Activated CD8-positive, alpha-beta T cell treated with anti-CD3 and anti-CD28 coated beads, Interleukin-2, amount 10 ng/mL, durations not matched to agents 7 days and 5 days (primary cell): ENCODE results near the gene MSI2. TPM values are rescaled to one million over a fixed set of nuclear protein-coding genes. Genes with fewer than 3 reads are reported as not detected.

Source experiments
- ATAC-seq: fragments of 150-1000 bp; cut with Tn5 transposase; one replicate; pipeline ENCODE4 v1.10.0; 2021; ENCODE audit warnings: moderate library complexity
- CTCF ChIA-PET: fragments of 350-600 bp; sonication (Branson Sonifier 250); formaldehyde crosslinking; loops from one replicate; lab custom pipeline; 2021; ENCODE audit warnings: antibody characterized with exemption; lab: Charles Lee
- POLR2A ChIA-PET: fragments of 350-600 bp; sonication (Branson Sonifier 250); formaldehyde crosslinking; loops from one replicate; lab custom pipeline; 2021; ENCODE audit warnings: antibody characterized with exemption; lab: Charles Lee
- DNase-seq: peaks from one replicate; pipeline ENCODE4 v3.0.0-alpha.2; 2020
- H3K27ac Mint-ChIP-seq: one replicate; pipeline ENCODE4 v1.8.0; 2021; ENCODE audit warnings: mild to moderate bottlenecking, mixed read lengths
- H3K27me3 Mint-ChIP-seq: one replicate; pipeline ENCODE4 v1.8.0; 2021; ENCODE audit warnings: low read depth, mixed read lengths
- H3K36me3 Mint-ChIP-seq: one replicate; pipeline ENCODE4 v1.8.0; 2021; ENCODE audit warnings: low read depth, mixed read lengths
- H3K4me1 Mint-ChIP-seq: one replicate; pipeline ENCODE4 v1.8.0; 2021; ENCODE audit warnings: low read depth, mixed read lengths
- H3K4me3 Mint-ChIP-seq: one replicate; pipeline ENCODE4 v1.8.0; 2021; ENCODE audit warnings: mild to moderate bottlenecking, mixed read lengths
- H3K9me3 Mint-ChIP-seq: one replicate; pipeline ENCODE4 v1.8.0; 2022; ENCODE audit warnings: mixed read lengths; ENCODE audit not compliant: insufficient read depth
- total RNA-seq, 2 experiments: library from RNA; stranded (reverse); gene quantifications; one replicate each; pipeline ENCODE4 v1.2.3, GENCODE V29; 2021

The MSI2 gene
- total RNA-seq, 2 experiments from 2014 or later = 123 to 125 TPM

- ATAC-seq (no peak), DNase-seq (no peak)
- Mint-ChIP-seq H3K4me3 (no peak overlapping the region), H3K4me1 (peaks cover 15% of the 10 kb centered on the region), H3K27ac (no peak overlapping the region), H3K27me3 (no peaks in the 10 kb centered on the region), H3K36me3 (peaks cover 9% of the 10 kb centered on the region), H3K9me3 (no peaks in the 10 kb centered on the region)
- ChIA-PET POLR2A (interaction anchor here (1.0 kb wide), 1 partner anchor 17 kb away, joined by 3 read pairs; no protein-coding TSS in a partner anchor), CTCF (interaction anchor here (0.9 to 3.9 kb wide), 3 partner anchors 8 to 181 kb away, joined by 3 to 13 read pairs (median 3); no protein-coding TSS in a partner anchor)
Measured at GRCh38 chr17:57424273-57424672, 167.9 kb downstream of the MSI2 start.

GRCh38 chr17:57424777-57425188 is 168.5 kb downstream of the MSI2 start:
- Mint-ChIP-seq H3K9me3 (no peaks in the 10 kb centered on the region), H3K4me3 (no peak overlapping the region), H3K27ac (no peak overlapping the region), H3K4me1 (peaks cover 15% of the 10 kb centered on the region), H3K36me3 (peaks cover 8% of the 10 kb centered on the region), H3K27me3 (no peaks in the 10 kb centered on the region)
- ATAC-seq (no peak), DNase-seq (no peak)
- ChIA-PET CTCF (interaction anchor here (1.5 to 3.9 kb wide), 2 partner anchors 19 to 181 kb away, joined by 3 to 13 read pairs; no protein-coding TSS in a partner anchor), POLR2A (interaction anchor here (1.0 kb wide), 1 partner anchor 17 kb away, joined by 3 read pairs; no protein-coding TSS in a partner anchor)

- Mint-ChIP-seq H3K27me3 (no peaks in the 10 kb centered on the region), H3K9me3 (no peaks in the 10 kb centered on the region), H3K27ac (no peak overlapping the region), H3K36me3 (peaks cover 5% of the 10 kb centered on the region), H3K4me3 (no peak overlapping the region), H3K4me1 (peaks cover 17% of the 10 kb centered on the region)
- ATAC-seq (no peak), DNase-seq (no peak)
- CTCF ChIA-PET = no interaction called here
- POLR2A ChIA-PET = no interaction called here
Measured at GRCh38 chr17:57425431-57425830, 169.1 kb downstream of the MSI2 start.

DNA sequence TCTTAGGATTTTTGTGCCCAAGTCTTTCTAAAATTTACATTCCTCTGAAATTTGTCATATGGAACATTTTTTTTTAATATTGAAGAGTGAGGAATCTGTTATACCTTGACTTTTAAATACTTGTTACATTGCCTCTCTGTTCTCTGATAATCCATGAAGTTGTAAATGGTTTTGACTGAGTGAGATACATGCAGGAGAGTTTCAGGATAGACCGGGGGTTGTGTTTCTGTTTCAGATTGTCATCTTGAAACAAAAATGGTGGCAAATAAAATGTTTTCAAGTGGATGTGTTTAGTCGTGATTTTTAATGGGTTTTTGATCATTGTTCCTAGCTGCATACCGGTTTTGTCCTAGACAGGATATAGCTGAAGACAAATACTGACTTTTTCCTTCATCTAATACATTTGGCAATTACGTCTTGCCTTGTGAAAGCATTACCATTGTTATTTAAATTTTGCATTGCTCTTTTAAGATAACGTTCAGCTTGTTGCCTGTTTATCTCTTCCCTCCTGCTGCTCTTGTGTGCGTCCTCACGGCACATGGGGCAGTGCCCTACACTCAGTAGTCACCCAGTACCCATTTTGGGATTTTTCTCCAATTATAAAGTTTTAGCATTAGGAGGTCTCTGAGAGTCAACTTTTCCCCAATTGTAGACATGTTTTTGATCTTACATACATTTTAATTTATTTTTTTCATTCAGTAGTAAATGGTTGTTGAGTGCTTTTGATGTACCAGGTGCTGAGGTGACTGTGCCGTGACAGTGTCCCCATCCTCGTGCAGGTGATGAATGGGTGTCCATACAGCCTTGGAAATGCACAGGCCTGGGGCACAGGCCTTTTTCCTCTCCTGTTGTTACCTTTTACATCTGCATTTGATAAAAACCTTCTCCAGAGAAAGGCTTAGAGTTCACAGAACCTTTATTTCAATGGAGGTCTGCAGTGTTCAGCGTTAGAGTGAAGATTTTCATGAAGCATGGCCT is 169.9 kb downstream of the MSI2 start:
- Mint-ChIP-seq H3K27ac (no peak overlapping the region), H3K4me1 (peaks cover 23% of the 10 kb centered on the region), H3K27me3 (no peaks in the 10 kb centered on the region), H3K4me3 (no peak overlapping the region), H3K9me3 (no peaks in the 10 kb centered on the region), H3K36me3 (peaks cover 8% of the 10 kb centered on the region)
- ChIA-PET POLR2A (no interaction called here), CTCF (interaction anchor here (1.4 kb wide), 1 partner anchor 183 kb away, joined by 3 read pairs; no protein-coding TSS in a partner anchor)
- ATAC-seq (no peak), DNase-seq (no peak)

GRCh38 chr17:57429966-57430365 is 173.6 kb downstream of the MSI2 start:
- POLR2A ChIA-PET = no interaction called here
- CTCF ChIA-PET = no interaction called here
- Mint-ChIP-seq H3K27me3 (no peaks in the 10 kb centered on the region), H3K27ac (no peak overlapping the region), H3K4me3 (no peak overlapping the region), H3K36me3 (peaks cover 9% of the 10 kb centered on the region), H3K9me3 (no peaks in the 10 kb centered on the region), H3K4me1 (peaks cover 22% of the 10 kb centered on the region)
- ATAC-seq (no peak), DNase-seq (no peak)

DNA sequence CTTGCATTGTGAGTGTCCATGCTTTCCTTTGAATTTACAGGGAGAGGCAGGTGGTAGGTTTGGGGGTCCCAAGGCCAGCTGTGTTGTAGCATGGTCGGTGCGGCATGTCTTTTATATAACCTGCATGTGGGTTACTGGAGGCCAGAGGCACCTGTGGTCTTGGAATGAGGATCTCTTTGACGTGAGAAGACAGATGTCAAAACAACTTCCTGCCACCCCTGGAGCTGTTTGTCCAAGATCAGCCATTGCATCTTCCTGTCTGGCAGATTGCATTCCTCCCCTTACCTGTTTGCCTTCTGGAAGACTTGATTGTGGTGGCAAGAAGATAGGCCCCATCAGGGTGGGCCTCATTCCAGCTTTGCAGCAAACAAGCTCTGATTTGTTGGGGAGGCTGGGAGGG is 175.1 kb downstream of the MSI2 start:
- Mint-ChIP-seq H3K27ac (no peak overlapping the region), H3K36me3 (peaks cover 9% of the 10 kb centered on the region)
- CTCF ChIA-PET = interaction anchor here (0.7 to 1.5 kb wide), 2 partner anchors 11 to 26 kb away, joined by 3 to 4 read pairs; no protein-coding TSS in a partner anchor

GRCh38 chr17:57432507-57433277 is 176.4 kb downstream of the MSI2 start:
- Mint-ChIP-seq H3K9me3 (no peaks in the 10 kb centered on the region), H3K36me3 (peaks cover 13% of the 10 kb centered on the region), H3K27me3 (no peaks in the 10 kb centered on the region), H3K4me1 (peaks cover 21% of the 10 kb centered on the region), H3K27ac (no peak overlapping the region), H3K4me3 (no peak overlapping the region)
- no peak for ATAC-seq
- POLR2A ChIA-PET = no interaction called here
- no peak for DNase-seq
- CTCF ChIA-PET = interaction anchor here (0.7 to 1.5 kb wide), 4 partner anchors 7 to 190 kb away, joined by 3 to 6 read pairs (median 4); no protein-coding TSS in a partner anchor

More for the DNA sequence above, 175.1 kb downstream of the MSI2 start:
- H3K4me1 Mint-ChIP-seq = peaks cover 18% of the 10 kb centered on the region
- H3K9me3 Mint-ChIP-seq = no peaks in the 10 kb centered on the region
- H3K27me3 Mint-ChIP-seq = no peaks in the 10 kb centered on the region
- POLR2A ChIA-PET = no interaction called here
- ATAC-seq = no peak
- DNase-seq = no peak
- no peak overlapping the region for H3K4me3 Mint-ChIP-seq

DNA sequence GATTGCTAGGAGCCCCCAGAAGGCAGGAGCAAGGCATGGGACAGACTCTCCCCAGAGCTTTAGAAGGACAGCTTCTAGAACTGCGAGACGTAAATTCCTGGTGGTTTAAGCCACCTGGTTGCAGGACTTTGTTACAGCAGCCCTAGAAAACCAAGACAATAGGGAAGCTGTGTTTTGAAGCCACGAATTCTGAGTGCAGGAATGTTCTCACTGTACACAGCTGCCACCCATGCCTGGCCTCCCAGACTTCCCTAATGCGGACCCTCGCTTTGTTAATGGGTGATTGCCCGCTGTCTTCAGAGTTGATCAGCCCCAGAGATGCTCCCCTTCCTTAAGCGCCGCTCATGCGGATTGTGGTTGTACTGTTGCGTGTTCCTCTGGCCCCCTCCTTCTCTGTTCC is 177.1 kb downstream of the MSI2 start:
- CTCF ChIA-PET = no interaction called here

DNA sequence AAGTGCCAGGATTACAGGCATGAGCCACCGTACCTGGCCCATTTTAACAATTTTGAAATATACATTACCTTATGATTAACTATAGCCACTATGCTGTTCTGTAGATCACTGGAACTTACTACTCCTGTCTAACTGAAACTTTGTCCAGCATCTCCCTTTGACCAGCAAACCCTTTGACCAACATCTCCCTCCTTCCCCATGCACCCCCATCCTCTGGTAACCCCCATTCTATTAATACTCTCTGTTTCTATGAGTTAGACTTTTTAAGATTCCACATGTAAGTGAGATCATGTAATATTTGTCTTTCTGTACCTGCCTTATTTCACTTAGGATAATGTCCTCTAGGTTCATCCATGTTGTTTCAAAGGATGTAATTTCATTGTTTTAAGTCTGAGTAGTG is 178.0 kb downstream of the MSI2 start:
- H3K4me1 Mint-ChIP-seq = peaks cover 33% of the 10 kb centered on the region
- CTCF ChIA-PET = no interaction called here
- H3K4me3 Mint-ChIP-seq = no peak overlapping the region
- H3K9me3 Mint-ChIP-seq = no peaks in the 10 kb centered on the region
- H3K36me3 Mint-ChIP-seq = peaks cover 20% of the 10 kb centered on the region
- no peak overlapping the region for H3K27ac Mint-ChIP-seq
- DNase-seq = no peak
- POLR2A ChIA-PET = no interaction called here
- ATAC-seq = no peak
- H3K27me3 Mint-ChIP-seq = no peaks in the 10 kb centered on the region

More for the DNA sequence above, 177.1 kb downstream of the MSI2 start:
- H3K9me3 Mint-ChIP-seq = no peaks in the 10 kb centered on the region
- H3K27me3 Mint-ChIP-seq = no peaks in the 10 kb centered on the region
- no peak overlapping the region for H3K4me3 Mint-ChIP-seq
- H3K36me3 Mint-ChIP-seq = peaks cover 16% of the 10 kb centered on the region
- no peak overlapping the region for H3K27ac Mint-ChIP-seq
- peaks cover 28% of the 10 kb centered on the region for H3K4me1 Mint-ChIP-seq
- POLR2A ChIA-PET = no interaction called here
- DNase-seq (no peak), ATAC-seq (no peak)

- DNase-seq (no peak), ATAC-seq (no peak)
- POLR2A ChIA-PET = interaction anchor here (1.0 kb wide), 1 partner anchor 8 kb away, joined by 3 read pairs; no protein-coding TSS in a partner anchor
- Mint-ChIP-seq H3K27ac (no peak overlapping the region), H3K36me3 (peaks cover 18% of the 10 kb centered on the region), H3K4me1 (peaks cover 44% of the 10 kb centered on the region), H3K9me3 (no peaks in the 10 kb centered on the region), H3K27me3 (no peaks in the 10 kb centered on the region), H3K4me3 (no peak overlapping the region)
- CTCF ChIA-PET = interaction anchor here (1.5 to 2.3 kb wide), 2 partner anchors 193 to 194 kb away, joined by 3 to 7 read pairs; no protein-coding TSS in a partner anchor
Measured at GRCh38 chr17:57436565-57436964, 180.2 kb downstream of the MSI2 start.

DNA sequence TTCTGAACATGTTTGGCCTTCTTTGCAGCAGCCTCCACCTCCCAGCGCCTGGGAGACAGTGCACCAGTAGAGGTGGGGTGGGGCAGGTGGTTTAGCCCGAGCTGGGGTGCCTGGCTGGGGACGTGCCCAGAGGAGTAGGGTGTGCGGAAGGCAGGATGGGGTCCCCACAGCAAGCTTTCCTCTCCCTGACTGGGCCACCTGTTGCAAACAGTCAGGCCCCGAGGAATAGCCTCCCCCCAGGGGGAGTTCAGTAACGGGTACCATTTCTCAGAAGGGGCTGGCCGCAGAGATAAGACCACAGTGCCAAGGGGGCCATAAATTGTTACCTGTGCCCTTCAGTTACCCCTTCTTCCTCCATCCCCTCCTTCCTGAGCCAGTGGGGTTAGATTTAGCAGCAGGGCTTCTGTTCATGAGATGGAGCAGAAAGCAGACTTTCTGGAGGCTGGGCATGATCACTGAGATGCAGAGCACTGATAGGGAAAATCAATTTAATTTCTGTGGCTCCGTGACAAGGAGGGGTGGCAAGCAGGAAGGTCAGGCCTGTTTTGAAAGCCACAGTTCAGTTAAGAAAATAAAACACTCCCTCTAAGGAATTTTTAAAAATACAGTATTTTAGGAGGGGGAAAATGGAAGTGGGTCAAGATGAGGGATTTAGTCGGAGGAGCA is 181.9 kb downstream of the MSI2 start:
- ChIA-PET CTCF (interaction anchor here (2.3 kb wide), 1 partner anchor 195 kb away, joined by 7 read pairs; no protein-coding TSS in a partner anchor), POLR2A (no interaction called here)
- H3K4me3 Mint-ChIP-seq = no peak overlapping the region
- H3K9me3 Mint-ChIP-seq = no peaks in the 10 kb centered on the region
- DNase-seq = no peak
- H3K27me3 Mint-ChIP-seq = no peaks in the 10 kb centered on the region
- H3K36me3 Mint-ChIP-seq = peaks cover 16% of the 10 kb centered on the region
- no peak overlapping the region for H3K27ac Mint-ChIP-seq
- peaks cover 58% of the 10 kb centered on the region for H3K4me1 Mint-ChIP-seq
- no peak for ATAC-seq
